GM12873 (cell line): ENCODE data around the gene KCNA5.

Experiments used
- CTCF ChIP-seq: IDR thresholded peaks from 2 replicates; pipeline ENCODE4 v1.5.1; 2012; ENCODE audit warnings: low read depth, mild to moderate bottlenecking, moderate library complexity, low read length, control low read depth; ENCODE audit not compliant: insufficient read depth; ENCODE audit errors: missing control alignments

KCNA5 gene

GRCh38 chr12:5008661-5009060 is 35.0 kb upstream of the KCNA5 start:
- TF ChIP-seq CTCF, result no peak

DNA sequence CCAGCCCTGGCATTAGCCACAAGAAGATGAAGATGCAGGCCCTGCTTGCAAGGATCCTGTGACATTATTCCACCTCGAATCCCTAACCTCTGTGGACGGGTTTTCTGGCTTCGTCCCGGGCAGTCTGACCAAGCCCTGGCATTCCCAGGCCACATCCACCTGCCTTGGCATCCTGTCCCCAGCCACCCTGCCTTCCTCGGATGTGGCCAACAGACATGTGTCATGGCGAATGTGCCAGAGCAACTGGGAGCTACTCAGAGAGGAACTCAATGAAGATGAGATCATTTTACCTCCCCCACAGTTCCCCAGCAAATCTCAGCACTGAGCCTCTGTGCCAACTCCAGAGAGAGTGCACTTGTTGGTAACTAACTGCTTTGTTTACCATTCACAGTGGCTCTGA is 33.5 kb upstream of the KCNA5 start:
- TF ChIP-seq CTCF, result no peak

DNA sequence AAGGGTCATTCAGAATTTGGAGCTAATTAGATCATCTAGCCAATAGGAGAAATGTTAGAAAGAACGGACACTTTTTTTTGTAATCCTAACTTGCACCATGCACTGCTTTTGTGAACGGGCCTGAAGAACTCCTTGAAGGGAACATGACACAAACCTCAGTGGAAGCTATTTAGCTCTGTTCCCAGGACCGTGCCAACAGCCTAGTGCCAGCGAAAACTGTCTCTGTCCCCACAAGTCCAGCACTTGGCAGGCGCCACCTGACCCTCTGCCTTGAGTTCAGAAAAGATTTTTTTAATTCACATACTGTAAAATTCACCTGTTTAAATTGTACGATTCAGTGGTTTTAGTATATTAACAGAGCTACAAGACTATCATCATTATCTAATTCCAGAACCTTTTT is 31.3 kb upstream of the KCNA5 start:
- TF ChIP-seq CTCF, result no peak

- no peak for TF ChIP-seq CTCF
These were observed 30.4 kb upstream of the KCNA5 start for GRCh38 chr12:5013266-5013730.

DNA sequence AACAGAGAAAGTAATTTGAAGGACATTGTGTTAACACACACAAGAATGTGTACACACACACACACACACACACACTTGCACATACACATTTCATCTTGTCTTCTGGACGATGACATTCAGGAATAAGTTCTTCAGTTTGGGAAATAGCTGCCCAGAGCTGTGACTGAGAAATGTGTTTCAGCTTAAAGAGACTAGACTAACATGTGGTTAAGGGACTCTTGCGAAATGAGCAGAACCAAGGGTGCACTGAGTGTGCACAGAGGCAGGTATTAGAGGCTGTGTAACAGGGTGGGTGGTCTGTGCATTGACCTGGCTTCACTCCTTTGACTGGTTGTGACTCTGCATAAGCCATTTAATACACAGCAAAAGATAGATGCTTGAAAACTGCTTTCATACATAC is 29.4 kb upstream of the KCNA5 start:
- no peak for TF ChIP-seq CTCF

- TF ChIP-seq CTCF, result no peak
These were observed 27.8 kb upstream of the KCNA5 start for GRCh38 chr12:5015711-5016492.

- no peak for TF ChIP-seq CTCF
These were observed 27.2 kb upstream of the KCNA5 start for GRCh38 chr12:5016526-5016925.
